Smooth muscle cell (in vitro differentiated cells): ENCODE results near the gene BPIFB1. TPM values are rescaled to one million over a fixed set of nuclear protein-coding genes. Genes with fewer than 3 reads are reported as not detected.

Source experiments
- DNase-seq: peaks from one replicate; lab custom pipeline; 2025; ENCODE audit not compliant: unreplicated experiment; lab: John Stamatoyannopoulos, UW
- H2AFZ ChIP-seq: fragments of 200-600 bp; sonication (generic); 2 replicates; pipeline ENCODE4 v1.6.0; 2016; ENCODE audit warnings: antibody characterized with exemption, low read depth, mild to moderate bottlenecking
- H3F3A ChIP-seq: fragments of 200-600 bp; sonication (generic); 2 replicates; pipeline ENCODE4 v1.6.0; 2017; ENCODE audit warnings: antibody characterized with exemption, low read depth
- H3K27ac ChIP-seq: fragments of 200-600 bp; sonication (generic); 2 replicates; pipeline ENCODE4 v1.5.1; 2016; ENCODE audit warnings: low read depth, mild to moderate bottlenecking
- H3K27me3 ChIP-seq: fragments of 200-600 bp; sonication (generic); 2 replicates; pipeline ENCODE4 v1.6.1; 2016; ENCODE audit warnings: low read depth, mild to moderate bottlenecking
- H3K36me3 ChIP-seq: fragments of 200-600 bp; sonication (generic); 2 replicates; pipeline ENCODE4 v1.5.1; 2016; ENCODE audit warnings: low read depth
- H3K4me1 ChIP-seq: fragments of 200-600 bp; sonication (generic); 2 replicates; pipeline ENCODE4 v1.5.1; 2016; ENCODE audit warnings: low read depth
- H3K4me2 ChIP-seq: fragments of 200-600 bp; sonication (generic); 2 replicates; pipeline ENCODE4 v1.6.0; 2016; ENCODE audit warnings: mild to moderate bottlenecking
- H3K4me3 ChIP-seq: fragments of 200-600 bp; sonication (generic); 2 replicates; pipeline ENCODE4 v1.5.1; 2016; ENCODE audit warnings: mild to moderate bottlenecking
- H3K79me2 ChIP-seq: fragments of 200-600 bp; sonication (generic); 2 replicates; pipeline ENCODE4 v1.6.0; 2016; ENCODE audit warnings: low read depth, mild to moderate bottlenecking
- H3K9ac ChIP-seq: fragments of 200-600 bp; sonication (generic); 2 replicates; pipeline ENCODE4 v1.6.0; 2016; ENCODE audit warnings: low read depth
- H3K9me3 ChIP-seq: fragments of 200-600 bp; sonication (generic); replicated peaks from 2 replicates; pipeline ENCODE4 v1.5.1; 2016; ENCODE audit warnings: low read depth
- H4K20me1 ChIP-seq: fragments of 200-600 bp; sonication (generic); 2 replicates; pipeline ENCODE4 v1.6.0; 2016; ENCODE audit warnings: low read depth
- CTCF ChIP-seq: fragments of 200-600 bp; sonication (generic); IDR thresholded peaks from 2 replicates; pipeline ENCODE4 v1.5.1; 2017; ENCODE audit warnings: borderline replicate concordance, mild to moderate bottlenecking, antibody characterized with exemption; ENCODE audit not compliant: insufficient read depth, poor library complexity, severe bottlenecking
- WGBS: methylation state at CpG from one replicate; pipeline ENCODE4 v1.1.7; 2016; ENCODE audit warnings: low lambda C conversion rate; 5-methylcytosine and 5-hydroxymethylcytosine counted together
- polyA plus RNA-seq: library from polyadenylated mRNA; unstranded; fragments of >200 nt; fragmentation: Nextera tagmentation; extraction: Ambion mirVana; gene quantifications from 2 replicates; pipeline ENCODE4 v1.2.1, GENCODE V29; 2016
- total RNA-seq: library from RNA; depleted of rRNA; stranded (reverse); fragments of >200 nt; gene quantifications from 2 replicates; pipeline ENCODE4 v1.2.3, GENCODE V29; 2014

The BPIFB1 gene
- total and polyA plus RNA-seq, 2 experiments from 2014 or later = not detected

GRCh38 chr20:33317424-33318095, 34.5 kb downstream of the BPIFB1 start:
- no peak for TF ChIP-seq CTCF
- no peak for DNase-seq
- Histone ChIP-seq H3F3A (no peaks in the 10 kb centered on the region), H3K36me3 (no peaks in the 10 kb centered on the region), H3K27me3 (no peaks in the 10 kb centered on the region), H3K9ac (no peak overlapping the region), H4K20me1 (no peaks in the 10 kb centered on the region), H3K9me3 (no peaks in the 10 kb centered on the region), H3K79me2 (no peaks in the 10 kb centered on the region), H3K4me1 (no peaks in the 10 kb centered on the region), H2AFZ (no peak overlapping the region), H3K27ac (no peak overlapping the region), H3K4me2 (no peak overlapping the region), H3K4me3 (no peak overlapping the region)
- WGBS = 91% methylated on average over 14 of the region's 14 CpGs

GRCh38 chr20:33318096-33318429, 35.0 kb downstream of the BPIFB1 start:
- no peaks in the 10 kb centered on the region for H3F3A ChIP-seq
- WGBS = 64% methylated on average over 5 of the region's 5 CpGs
- TF ChIP-seq CTCF = no peak

GRCh38 chr20:33320006-33320405, 37.0 kb downstream of the BPIFB1 start:
- DNase-seq = no peak
- no peak for TF ChIP-seq CTCF
- Histone ChIP-seq H3K4me3 (no peak overlapping the region), H3K4me2 (no peak overlapping the region), H3K9ac (no peak overlapping the region), H2AFZ (no peak overlapping the region), H3K79me2 (no peaks in the 10 kb centered on the region), H4K20me1 (no peaks in the 10 kb centered on the region), H3K4me1 (no peaks in the 10 kb centered on the region), H3K9me3 (no peaks in the 10 kb centered on the region), H3K27me3 (no peaks in the 10 kb centered on the region), H3K27ac (no peak overlapping the region), H3K36me3 (no peaks in the 10 kb centered on the region), H3F3A (no peaks in the 10 kb centered on the region)
- WGBS = 85% methylated on average over 10 of the region's 10 CpGs

More at GRCh38 chr20:33318096-33318429, 35.0 kb downstream of the BPIFB1 start:
- Histone ChIP-seq H3K4me1 (no peaks in the 10 kb centered on the region), H3K36me3 (no peaks in the 10 kb centered on the region), H2AFZ (no peak overlapping the region), H3K9ac (no peak overlapping the region), H3K79me2 (no peaks in the 10 kb centered on the region), H3K4me3 (no peak overlapping the region), H3K4me2 (no peak overlapping the region), H3K27ac (no peak overlapping the region), H3K27me3 (no peaks in the 10 kb centered on the region), H4K20me1 (no peaks in the 10 kb centered on the region), H3K9me3 (no peaks in the 10 kb centered on the region)
- no peak for DNase-seq

- Histone ChIP-seq H3K36me3 (no peaks in the 10 kb centered on the region), H3K27ac (no peak overlapping the region), H3K79me2 (no peaks in the 10 kb centered on the region), H3K4me1 (no peaks in the 10 kb centered on the region), H3F3A (no peaks in the 10 kb centered on the region), H2AFZ (no peak overlapping the region), H3K9me3 (no peaks in the 10 kb centered on the region), H3K4me3 (no peak overlapping the region), H3K27me3 (no peaks in the 10 kb centered on the region), H4K20me1 (no peaks in the 10 kb centered on the region), H3K4me2 (no peak overlapping the region), H3K9ac (no peak overlapping the region)
- TF ChIP-seq CTCF = no peak
- DNase-seq = no peak
- WGBS = 72% methylated on average over 3 of the region's 3 CpGs
These were observed 39.4 kb downstream of the BPIFB1 start for GRCh38 chr20:33322456-33322855.
